Measurements from ENCODE around the gene CARD11.

The CARD11 gene

DNA sequence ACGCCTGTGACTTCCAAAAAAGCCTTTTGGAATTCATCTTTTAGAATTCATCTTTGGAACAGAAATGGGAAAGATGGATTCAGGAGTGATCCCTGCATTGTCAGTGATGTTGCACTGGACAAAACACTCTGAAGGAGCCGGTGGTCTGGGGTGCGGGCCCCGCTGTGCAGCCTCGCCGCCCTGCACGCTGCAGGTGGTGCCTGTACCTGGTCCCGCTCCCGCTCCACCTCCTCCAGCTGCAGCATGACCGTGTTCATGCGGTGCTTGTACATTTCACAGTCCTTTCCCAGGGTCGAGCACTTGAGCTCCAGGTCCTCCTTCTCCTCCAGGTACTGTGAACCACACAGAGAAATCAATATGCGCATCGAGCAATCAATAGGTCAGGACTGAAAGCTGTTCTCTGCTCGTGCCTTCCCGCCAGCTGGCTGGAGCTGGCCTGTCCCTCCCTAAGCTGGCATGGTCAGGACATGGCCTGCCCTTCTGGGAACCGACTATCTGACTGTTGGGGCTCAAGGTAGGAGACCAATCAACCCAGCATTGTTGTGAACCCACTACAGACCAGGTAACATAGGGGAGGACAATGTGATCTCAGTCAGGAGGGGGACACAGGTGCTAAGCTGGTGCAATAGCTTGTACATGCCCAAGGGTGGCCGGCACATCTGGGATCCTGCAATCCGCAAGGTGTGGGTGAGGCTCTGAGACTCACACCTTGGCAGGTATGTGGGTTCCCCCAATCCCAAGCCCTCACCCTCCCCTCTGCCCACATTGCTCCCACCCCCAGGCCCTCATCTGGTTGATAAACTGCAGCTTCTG lies 105.8 kb downstream of the CARD11 start:
- no peak for DNase-seq

DNA sequence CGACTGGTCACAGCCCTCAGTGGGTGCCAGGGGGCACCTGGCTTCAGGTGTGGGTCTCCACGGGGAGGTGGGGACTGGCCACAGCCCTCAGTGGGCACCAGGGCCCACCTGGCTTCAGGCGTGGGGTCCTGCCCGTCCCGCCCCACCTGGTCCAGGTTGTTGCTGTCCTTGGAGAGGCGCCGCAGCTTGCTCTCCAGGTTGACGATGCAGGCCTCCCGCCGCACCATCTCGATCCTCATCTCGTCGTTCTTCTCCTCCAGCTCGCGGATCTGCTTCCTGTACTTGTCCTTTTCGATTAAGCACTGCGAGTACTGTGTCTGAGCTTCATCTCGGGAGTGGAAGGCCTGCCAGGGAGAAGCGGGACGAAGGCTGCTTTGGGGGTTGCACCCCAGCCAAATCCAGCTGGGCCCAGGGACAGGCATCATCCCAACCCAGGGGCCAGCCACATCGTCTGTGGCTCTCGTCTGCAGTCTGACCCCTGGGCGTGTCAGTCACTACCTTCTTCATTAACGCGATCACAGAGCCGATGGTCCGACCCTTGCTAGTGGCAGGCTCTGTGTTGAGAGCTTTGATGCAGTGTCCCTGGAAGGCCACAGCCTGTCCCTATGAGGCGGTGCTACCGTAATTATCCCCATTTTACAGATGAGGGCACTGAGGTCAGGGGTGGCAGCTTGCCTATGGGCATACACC lies 106.6 kb downstream of the CARD11 start:
- DNase-seq = no peak

DNA sequence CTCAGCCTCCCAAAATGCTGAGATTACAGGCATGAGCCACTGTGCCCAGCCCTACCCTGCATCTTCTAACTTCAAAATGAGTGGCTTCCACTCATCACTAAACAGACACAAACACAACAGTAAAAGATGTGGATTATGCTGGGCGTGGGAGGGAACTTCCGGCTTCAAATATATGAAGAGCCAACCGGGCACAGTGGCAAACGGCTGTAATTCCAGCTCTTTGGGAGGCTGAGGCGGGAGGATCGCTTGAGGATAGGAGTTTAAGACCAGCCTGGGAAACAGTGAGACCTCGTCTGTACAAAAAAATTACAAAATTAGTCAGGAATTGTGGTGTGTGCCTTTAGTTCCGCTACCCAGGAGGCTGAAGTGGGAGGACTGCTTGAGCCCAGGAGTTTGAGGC lies 107.4 kb downstream of the CARD11 start:
- DNase-seq = no peak

DNA sequence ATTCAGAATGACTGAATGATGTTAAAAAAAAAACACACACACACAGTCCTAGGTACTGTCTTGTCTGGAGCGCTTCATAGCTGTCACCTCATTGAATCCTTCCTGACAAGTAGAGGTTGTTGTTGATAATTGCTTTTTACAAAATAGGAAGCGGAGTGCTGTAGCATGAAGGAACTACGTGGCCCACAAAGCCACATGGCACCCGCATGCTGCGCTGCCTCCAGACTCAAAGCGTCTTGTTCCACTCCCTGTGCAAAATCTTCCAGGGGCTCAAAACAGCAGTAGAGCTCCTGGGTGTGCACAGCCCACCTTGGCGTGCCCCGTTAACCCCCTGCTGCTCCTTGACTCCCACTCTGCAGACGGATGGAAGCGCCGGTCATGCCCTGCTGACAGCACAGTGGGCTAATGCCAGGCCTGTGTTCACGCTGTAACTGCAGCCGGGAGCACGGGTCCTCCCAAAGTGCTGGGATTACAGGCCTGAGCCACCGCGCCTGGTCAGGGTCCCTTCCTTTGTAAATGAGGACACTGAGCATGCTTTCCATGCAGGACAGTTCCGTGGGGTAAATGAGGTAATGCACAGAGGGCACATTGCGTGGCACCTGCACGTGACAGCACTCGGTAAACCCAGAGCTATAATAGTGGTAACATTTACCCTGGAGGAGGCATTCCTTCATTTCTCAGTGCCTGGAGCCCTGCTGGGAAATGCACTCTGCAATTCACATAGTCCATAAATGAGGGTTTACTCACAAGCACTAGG lies 108.5 kb downstream of the CARD11 start:
- DNase-seq = no peak

DNA sequence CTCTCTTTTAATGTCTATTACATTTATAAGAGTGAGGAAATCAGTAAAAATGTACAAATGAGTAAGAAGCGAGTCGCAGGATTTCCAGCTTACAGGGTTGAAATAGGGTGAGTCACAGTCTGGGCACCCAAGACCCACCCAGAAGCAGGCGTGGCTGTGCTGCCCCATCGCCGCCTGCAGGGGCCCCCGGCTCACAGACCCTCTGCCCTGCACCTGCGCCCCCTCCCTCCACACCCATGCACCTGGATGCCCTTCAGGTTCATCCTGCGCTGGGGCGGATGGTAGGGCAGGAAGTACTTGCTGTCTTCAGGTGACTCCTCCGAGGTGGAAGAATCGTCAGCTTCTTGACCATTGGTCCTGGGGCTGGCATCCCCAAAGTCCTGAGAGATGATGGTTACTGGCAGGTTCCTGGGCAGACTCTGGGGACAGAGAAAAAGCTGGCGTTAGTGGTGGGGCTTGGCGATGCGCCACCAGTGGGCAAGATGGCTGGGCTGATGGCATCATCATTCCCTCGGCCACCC lies 109.4 kb downstream of the CARD11 start:
- DNase-seq = no peak

DNA sequence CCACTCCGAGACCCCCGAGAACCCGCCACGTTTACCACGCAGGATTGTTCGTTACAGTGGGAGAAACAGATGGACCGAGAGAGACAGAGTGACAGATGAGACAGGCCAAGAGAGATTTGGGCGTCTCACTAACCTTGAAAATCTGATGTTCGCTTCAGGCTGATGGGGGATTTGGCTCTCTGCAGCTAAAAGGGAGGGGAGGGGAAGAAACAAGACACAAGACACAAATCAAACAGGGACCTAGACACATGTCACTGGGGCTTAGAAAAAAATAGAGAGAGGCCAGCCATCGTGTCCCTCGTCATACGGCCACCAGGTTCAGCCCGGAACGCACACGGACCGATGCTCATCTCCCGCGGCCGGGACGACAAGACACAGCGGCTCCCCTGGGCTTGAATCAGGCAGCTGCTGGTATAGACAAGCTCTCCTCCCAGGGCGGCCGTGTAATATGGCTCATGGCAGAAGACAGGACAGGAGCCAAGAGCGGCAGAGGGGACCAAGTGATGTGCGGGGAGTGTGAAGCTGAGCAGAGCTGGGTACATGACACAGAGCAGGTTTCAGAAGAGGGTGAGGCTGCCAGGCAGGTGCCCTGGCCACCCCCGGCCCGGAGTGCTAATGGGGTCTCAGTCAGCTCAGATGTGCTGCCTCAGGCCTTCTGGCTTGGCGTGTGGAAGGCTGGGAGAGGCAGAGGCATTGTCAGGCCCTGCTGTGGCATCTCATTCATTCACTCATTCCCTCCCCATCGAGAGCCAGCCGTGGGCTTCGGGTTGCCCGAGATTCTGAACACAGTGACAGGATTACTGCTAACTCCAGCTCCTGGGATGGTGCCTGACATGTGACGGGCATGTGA lies 111.0 kb downstream of the CARD11 start:
- no peak for DNase-seq

DNA sequence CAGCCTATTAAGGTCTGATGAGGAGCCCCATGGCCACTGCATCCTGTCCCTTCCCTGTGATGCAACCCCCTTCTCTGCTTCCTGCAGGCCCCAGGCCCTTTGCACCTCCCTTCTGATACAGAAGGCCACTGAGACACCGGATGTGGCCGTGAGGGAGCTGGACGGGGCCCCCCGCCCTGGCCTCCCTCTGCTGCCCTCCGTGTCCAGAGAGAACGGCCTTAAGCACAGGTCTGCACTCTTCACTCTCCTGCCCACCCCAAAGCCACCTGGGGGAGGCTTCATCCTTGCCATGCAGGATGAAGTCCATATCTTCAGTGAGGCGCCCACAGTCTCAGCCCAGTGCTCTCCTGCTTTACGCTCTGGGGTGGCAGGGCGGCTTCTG lies 112.6 kb downstream of the CARD11 start:
- DNase-seq = no peak

DNA sequence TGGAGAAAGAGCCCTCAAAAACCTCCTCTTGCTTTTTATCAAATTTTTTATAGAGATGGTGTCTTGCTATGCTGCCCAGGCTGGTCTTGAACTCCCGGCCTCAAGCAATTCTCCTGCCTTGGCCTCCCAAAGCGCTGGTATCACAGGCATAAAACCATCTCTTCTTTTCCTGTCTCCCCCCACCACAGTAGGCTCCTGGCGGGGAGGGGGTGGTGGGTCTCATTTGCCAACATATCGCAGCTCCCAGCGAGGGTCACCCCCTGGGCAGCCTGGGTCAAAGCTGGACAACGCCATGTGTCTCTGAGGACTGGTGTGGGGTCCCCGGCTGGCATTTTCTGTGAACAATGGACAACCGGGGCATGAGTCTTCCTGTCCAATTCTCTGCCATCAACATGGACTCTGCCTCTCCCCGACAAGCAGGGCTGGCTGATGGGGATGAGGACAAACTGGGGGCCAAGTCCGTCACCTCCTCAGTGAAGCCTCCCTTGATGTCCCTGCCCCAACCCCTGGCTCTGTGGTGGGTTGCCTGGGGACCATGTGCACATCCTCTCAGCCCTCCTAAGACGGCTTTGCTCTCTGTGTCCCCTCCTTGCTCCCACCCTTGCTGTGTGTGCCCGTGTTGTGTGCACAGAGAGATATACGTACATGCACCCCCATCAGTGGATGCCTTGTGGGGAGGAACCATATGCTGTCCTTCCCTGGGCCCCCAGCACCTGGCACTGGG lies 113.2 kb downstream of the CARD11 start:
- DNase-seq = no peak

DNA sequence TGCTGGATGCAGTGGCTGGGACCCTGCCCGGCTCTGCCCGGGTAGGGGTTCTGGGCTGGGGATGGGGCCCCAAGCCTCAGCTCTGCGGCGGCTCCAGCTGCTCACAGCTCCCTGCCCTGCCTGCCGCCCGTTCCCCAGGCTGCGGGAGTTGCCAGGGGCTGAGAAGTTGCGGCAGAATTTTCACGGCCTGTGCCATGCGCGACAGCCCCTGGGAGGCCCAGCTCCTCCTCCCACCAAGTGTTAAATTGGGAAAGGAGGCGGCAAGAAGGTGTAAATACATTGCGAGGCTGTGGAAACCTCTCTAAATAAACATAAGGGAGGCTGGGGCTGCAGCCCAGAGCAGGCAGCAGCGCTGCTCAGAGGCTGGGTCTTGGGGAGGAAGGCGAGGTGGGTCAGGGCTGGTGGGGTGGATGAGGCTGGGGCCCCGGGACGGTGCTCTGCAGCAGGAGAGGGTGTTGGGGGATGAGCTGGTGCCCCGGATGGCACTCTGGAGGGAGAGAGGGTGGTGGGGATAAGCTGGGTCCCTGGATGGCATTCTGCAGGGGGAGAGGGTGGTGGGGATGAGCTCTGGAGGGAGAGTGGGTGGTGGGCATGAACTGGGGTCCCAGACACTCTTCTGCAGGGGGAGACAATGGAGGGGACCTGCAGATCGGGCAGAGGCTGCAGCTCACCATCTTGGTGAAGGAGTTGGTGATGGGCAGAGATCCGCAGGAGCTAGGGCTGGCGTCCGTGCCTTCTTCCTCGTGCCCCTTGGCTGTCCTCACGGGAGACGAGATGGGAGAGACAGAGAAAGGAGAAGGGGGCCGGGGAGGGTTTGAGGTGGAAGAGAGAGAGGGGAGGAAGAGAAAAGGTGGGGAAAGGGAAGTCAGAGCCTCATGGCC lies 114.1 kb downstream of the CARD11 start:
- no peak for DNase-seq

DNA sequence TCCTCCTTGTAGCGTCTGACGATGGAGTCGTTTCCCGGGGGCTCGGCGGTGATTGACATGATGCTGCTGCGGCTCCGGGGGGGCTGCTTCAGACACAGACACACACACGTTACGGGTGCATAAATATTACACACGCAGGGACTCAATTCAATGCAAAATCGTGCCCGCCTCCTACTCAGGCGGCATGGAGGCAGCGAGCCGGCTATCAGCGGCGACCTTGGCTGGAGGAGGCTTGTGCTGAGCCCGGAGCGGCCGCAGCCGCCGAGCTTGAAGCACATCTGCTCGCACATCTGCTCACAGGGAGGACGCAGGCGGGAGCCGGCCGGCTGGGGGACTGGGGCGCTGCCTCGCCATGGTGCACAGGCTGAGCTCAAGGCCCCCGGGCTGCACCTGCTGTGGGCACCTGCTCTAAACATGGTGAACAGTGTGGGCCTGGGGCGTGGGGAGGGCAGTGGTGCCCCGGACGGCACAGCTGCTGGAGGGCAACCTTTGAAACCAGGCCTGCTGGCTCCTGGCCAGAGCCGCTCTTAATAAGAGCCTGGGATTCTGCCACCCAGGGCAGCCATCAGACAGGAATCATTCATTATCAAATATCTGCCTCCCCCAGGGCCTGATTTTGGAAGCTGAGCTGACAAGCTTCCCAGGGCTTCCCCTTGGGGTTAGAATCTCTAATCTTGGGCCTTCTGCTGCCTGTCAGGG lies 114.9 kb downstream of the CARD11 start:
- DNase-seq = no peak

DNA sequence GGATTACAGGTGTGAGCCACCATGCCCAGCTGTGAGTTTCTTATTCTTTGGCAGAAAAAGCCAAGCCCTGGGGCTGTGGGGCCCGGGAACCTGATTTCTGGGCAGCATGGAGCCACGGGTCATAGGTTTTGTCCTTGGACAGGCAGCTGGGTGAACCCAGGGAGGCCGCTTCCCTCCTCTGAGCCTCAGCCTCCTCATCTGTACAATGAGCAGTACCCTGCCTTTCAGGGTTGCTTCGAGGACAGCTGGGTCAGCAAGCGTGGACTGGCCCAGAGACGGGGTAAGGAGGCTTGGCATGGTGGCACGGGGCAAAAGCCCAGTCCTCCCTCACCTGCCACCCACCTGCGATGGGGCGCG lies 115.4 kb downstream of the CARD11 start:
- DNase-seq = no peak

DNA sequence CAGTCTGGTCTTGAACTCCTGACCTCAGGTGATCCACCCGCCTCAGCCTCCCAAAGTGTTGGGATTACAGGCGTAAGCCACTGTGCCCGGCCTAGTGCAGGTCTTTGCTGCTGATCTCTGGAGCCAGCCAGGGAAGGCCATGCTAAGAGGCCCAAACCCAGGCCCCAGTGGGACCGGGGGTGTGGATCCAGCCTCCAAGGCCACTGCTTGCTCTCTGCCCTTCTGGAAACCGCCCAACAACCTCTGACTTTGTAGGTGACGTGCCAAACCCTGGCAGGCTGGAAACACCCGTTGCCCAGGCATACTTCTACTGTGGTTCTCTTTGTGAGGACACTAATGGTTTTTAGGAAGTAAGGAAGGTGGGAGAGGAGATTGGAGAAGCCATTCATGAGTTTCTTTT lies 116.1 kb downstream of the CARD11 start:
- DNase-seq = no peak

DNA sequence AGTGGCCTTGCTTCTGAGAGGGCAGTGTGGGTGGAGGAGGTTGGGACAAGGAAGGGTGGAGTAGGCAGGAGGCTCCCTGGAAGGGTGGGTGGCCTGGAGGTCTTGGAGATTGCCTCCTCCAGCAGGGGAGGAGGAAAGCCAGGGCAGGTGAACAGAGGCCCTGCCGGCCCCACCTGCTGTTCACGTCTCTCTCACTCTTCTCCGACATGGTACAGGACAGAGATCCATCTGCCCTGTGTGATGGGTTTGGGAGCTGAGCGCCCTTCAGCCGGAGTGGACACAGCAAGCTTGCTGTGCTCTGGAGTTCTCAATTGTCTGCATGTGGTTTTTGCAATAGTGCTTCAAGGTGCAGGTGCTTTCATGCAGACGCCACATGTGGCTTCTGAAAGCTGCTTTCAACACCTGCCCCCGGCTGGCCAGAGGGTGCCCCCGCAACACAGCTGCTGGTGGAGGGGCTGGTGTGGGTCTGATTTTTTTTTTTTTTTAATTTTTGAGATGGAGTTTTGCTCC lies 116.7 kb downstream of the CARD11 start:
- no peak for DNase-seq

DNA sequence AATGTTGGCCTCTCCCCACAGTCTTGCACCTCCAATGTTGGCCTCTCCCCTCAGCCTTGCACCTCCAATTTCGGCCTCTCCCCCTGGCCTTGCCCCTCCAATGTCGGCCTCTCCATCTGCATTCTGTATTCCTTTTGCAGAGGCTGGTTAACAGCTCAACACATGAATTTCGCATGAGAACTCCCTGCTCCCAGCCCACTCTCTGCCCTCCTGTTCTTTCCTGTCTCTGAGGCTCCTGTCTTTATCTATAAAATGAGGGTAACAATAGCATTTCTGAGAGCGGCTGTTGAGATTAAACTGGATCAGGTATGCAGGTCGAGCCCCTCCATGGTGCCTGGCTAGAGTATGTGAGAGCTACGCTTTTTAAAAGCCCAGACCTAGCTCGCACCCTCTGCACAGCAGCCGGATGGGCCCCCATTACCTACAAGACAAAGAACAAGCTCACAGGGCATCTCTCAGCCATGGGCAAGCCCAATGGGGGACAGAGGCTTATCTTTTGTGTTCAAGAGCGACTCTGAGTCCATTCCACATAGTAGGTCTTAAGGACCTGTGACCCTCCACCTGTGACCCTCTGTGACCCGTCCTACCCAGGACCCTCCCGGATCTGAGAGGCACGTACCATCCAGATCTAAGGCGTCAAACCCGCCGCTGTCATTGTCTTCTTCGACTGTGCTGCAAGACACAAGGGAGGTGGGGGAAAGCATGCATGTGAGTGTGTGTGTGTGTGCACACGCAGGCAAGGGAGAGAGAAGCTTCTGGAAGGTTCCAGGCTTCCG lies 117.4 kb downstream of the CARD11 start:
- DNase-seq = no peak

DNA sequence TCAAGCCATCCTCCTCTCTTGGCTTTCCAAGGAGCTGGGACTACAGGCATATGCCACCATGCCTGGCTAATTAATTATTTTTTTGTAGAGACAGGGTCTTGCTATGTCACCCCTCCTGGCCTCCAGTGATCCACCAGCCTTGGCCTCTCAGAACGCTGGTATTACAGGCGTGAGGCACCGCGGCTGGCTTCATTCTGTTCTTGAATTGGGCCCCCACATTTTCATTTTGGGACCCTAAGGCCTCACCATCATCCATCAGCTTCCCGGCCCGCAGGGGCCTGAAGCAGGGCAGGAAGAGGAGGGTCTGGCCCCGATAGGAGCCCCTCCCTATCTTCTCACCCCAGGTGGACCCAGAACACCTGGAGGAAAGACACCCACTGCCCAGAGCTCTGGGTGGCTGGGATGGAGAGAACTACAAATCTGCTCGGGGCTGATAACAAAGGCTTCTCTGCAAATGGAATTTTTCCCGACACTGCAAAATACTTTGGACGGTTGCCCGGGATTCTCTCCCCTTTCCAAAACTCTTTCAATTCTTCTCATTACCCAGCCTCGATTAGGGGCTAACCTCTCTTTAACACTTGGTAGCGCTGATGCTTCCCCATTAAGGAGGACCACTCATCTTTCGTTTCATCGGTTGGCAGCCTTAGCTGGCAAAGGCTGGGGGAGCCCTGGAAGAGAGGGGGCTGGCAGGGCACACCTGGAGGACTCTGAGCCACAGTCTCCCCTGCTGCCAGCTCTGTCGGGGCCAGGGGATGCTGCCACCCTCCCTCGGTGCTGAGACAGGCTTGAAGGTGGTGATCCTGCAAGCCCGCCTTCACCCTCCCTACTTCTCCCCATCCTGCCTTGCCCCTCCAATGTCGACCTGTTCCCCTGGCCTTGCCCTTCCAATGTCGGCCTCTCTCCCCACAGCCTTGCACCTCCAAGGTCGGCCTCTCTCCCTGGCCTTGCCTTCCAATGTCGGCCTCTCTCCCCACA lies 118.5 kb downstream of the CARD11 start:
- no peak for DNase-seq

DNA sequence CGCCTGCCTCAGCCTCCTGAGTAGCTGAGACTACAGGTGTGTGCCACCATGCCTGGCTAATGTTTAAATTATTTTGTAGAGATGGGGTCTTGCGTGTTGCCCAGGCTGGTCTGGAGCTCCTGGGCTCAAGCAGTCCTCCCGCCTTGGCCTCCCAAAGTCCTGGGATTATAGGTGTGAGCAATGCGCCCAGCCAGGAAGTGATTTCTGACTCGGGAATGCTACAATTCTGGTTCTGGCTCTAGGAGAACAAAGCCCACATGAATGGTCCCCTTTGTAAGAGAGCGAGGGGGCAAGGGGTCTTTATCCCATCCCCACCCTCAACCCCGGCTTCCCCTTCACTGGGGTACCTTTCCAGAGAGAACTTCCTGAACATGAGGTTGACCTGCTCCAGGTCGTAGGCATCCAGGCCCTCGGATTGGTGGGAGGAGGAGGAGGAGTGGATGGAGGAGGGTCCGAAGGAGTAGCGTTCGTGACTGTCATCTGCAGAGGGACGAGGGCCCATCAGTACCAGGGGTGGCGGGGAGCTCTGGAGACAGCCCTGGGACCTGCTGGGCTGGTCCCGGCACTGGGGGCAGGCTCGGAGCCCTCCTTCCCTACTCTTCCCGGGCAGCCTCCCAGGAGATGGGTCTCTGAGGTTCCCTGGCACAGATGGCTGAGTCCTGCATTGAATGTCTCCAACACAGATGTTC lies 119.6 kb downstream of the CARD11 start:
- no peak for DNase-seq

DNA sequence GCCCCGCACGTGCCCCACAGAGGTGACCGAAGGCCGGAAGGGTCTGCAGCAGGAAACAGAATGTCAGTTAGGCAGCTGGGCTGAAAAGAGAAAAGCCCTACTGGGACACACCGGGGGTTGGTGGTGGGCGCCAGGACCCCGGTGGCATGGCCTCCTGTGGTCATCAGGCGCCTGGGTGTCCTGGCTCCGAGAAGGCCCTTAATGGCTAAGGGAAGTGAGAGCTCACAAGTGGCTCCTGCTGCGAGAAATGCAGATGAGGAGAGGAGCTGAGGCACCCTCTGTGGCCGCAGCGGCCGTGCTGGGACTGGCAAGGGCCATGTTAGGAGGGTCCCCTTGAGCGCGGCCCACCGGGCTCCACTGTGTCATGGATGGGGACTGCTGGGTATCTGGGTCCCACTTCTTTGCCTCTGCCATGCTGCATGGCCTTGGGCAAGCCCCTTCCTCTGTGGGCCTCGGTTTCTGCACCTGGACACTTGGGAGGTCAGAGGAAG lies 120.3 kb downstream of the CARD11 start:
- no peak for DNase-seq
